Stimulated activated naive CD8-positive, alpha-beta T cell treated with anti-CD3 and anti-CD28 coated beads, Interleukin-15, Interleukin-2, amounts not matched to agents 100 U/mL and 50 U/mL, for 24 hours (primary cell): ENCODE data around the gene PCBP2.
"Not testable (repeated sequence)": the region's sequence is repeated elsewhere in the genome, so short reads cannot be mapped to it uniquely, and the experiment has no call there.

Source experiments
- ATAC-seq: fragments of 150-1000 bp; cut with Tn5 transposase; one replicate; pipeline ENCODE4 v1.10.0; 2021
- DNase-seq: peaks from one replicate; pipeline ENCODE4 v3.0.0; 2021

PCBP2 gene

DNA sequence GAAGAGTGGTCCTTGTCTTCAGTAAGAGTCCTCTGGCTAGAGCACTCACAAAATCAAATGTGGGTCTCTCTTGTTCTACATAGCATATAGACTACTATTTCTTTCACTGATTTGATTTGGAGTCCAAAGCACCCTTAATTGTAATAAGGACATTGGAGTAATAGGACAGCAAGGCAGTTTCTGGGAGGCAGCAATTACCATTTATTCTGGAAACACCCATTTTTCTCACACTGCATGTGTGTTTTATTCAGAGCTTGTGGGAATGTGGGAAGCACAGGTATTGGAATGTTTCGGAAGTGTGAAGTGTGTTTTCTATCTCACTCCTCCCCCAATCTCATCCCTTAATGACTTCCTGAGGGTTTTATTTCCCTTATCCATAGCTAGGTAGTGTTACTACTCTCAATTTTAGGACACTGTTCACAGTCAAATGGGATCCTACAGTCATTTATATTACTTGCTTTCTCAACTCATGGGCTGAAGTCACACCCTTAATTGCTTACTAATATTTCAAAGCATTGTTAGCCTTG, 20.2 kb downstream of the PCBP2 start:
- no peak for DNase-seq
- no peak for ATAC-seq

DNA sequence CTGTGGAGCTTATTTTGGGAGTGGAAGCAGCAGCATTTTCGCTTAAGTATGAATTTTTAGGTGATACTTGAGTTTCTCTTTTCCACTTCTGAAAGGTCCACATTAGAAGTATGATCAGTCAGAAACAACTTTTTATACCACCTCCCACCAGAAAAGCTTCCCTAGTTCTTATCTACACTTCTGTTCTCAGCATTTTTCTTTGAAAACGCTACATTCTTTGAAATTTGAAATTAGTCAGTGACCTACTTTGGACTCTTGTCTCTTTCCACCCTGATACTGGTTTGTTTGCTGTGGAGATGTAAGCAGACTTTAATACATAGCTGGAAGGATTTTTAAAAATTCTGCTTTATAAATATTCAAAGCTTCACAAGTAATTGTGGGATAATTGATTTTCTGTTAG, 22.2 kb downstream of the PCBP2 start:
- DNase-seq (no peak), ATAC-seq (no peak)

DNA sequence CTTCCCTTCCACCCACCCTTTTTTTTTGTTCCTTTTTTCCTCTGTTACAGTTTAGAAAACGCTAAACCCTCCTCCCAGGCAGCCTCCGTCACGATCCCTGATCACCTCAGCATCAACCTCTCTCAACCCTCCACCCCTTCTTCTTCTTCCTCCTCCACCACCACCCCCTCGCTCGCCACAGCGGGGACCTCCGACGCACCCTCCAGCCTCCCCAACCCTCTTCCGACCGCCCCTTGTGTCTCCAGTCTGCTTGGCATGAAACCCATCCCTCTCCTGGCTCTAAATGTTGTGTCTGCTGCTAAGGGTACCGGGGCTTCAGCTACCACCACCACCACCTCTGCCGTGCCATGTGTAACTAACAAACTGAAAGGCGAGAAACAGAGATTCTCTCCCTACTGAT, 22.9 kb downstream of the PCBP2 start:
- no peak for DNase-seq
- ATAC-seq, result no peak

GRCh38 chr12:53476769-53477209, 24.9 kb downstream of the PCBP2 start:
- DNase-seq (no peak), ATAC-seq (no peak)

GRCh38 chr12:53478865-53479264, 27.0 kb downstream of the PCBP2 start:
- ATAC-seq (peak; percentile 19), DNase-seq (no peak)

DNA sequence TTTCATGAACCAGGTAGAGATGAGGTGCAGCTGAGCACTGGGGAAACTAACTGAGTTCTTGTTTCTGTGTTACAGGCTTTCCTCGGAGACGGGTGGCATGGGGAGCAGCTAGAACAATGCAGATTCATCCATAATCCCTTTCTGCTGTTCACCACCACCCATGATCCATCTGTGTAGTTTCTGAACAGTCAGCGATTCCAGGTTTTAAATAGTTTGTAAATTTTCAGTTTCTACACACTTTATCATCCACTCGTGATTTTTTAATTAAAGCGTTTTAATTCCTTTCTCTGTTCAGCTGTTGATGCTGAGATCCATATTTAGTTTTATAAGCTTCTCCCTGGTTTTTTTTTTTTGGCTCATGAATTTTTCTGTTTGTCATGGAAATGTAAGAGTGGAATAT, 27.4 kb downstream of the PCBP2 start:
- DNase-seq (no peak), ATAC-seq (no peak)

GRCh38 chr12:53480491-53481442, 28.9 kb downstream of the PCBP2 start:
- no peak for DNase-seq
- no peak for ATAC-seq

GRCh38 chr12:53481458-53481857, 29.6 kb downstream of the PCBP2 start:
- ATAC-seq, result not testable (repeated sequence)

DNA sequence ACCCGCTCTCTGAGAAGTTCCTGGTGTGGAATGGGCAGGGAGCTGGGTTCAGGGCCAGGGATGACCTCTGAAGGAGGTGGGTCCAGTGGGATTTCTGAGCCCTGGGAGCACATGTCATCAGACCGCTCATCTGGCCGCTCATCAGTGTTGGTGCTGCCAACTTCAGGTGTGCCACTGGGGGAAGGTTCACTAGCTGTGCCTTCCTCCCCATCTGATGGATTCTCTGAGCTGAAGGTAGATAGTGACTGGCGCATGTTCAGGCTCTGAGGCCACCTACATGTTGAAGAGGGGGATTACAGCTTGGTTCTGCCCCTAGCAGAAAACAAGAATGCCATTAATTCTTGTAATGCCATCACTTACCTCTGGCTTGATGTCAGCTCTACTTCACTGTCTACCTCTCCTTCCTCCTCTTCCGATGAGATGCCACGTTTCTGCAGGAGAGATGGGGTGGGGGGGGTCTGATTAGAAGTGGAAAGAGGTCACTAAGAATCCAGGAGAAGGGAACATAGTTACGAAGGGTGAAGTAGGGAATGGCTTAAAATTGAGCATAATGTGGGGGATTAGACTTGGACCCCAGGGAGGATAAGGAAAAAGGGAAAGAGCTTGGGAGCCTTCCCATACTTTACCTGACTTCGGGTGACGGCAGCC, 30.2 kb downstream of the PCBP2 start:
- ATAC-seq (peak; percentile 24), DNase-seq (no peak)

More at GRCh38 chr12:53481458-53481857, 29.6 kb downstream of the PCBP2 start:
- DNase-seq, result not testable (repeated sequence)

DNA sequence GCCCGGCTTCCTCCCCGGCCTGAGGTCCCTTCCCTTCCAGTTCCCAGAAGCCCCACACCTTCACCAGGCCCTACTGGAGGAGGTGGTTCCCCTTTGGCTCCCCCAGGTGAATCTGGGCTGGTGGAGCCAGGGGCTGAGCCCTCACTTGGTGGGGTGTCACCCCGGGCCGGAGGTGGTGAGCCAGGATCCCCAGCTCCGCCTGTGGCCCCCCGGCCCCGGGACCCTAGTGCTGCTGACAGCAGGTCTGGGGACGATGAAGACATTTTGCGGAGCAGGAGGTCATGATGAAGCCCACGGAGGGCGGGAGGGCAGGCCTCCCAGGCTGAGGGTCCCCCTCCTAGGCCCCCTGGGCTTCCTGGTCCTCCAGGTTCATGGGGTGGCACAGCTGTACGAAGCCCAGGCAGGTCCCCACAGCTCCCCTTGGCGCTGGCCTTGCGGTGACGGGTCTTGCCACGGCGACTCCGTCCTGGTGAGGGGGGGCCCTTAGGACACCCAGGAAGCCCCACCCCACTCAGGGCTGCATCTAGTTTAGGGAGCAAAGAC, 30.8 kb downstream of the PCBP2 start:
- ATAC-seq, result no peak
- DNase-seq, result no peak

- DNase-seq (no peak), ATAC-seq (no peak)
These were observed 31.5 kb downstream of the PCBP2 start for GRCh38 chr12:53483225-53483978.

GRCh38 chr12:53483979-53484377, 32.1 kb downstream of the PCBP2 start:
- DNase-seq (no peak), ATAC-seq (peak; percentile 41)

DNA sequence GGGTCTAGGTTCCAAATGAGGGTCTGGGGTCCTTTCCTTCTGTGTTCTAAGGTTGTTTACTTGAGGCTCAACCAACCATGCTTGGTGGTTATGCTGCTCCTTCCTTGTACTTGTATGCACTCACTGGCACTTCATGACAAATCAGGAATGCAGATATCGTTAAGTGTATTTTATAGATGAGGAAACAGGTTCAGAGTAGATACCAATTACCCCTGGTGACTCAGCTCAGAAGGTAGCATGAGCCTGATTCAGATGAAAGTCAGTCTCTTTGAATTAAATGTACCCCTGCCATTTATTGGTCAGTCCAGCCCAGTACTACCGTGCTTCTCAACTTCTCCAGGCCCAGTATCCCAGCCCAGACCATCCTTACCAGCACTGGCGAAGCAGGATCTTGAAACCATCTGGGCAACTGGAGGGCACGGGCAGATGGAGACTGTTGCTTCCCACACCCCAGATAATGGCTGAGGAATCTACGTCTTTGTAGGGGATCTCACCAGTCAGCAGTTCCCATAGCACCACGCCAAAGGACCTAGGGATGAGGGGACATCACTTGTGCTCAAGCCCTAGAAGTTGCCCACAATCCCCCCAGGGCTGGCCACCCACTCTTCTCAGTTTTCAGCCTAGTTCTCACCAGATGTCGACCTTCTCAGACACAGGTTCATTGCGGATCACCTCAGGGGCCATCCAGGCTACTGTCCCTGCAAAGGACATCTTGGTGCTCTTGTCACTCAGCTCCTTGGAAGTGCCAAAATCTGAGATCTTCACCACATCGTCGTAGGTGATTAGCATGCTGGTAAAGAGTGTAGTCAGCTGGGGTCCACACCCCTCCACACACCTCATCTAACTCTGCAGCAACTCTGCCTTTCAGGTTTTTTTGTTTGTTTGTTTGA, 33.0 kb downstream of the PCBP2 start:
- ATAC-seq (no peak), DNase-seq (no peak)

- no peak for ATAC-seq
- DNase-seq, result no peak
These were observed 34.2 kb downstream of the PCBP2 start for GRCh38 chr12:53485955-53486735.

GRCh38 chr12:53486736-53487487, 35.0 kb downstream of the PCBP2 start:
- ATAC-seq, result no peak
- no peak for DNase-seq

GRCh38 chr12:53489242-53489864, 37.5 kb downstream of the PCBP2 start:
- DNase-seq (no peak), ATAC-seq (no peak)

DNA sequence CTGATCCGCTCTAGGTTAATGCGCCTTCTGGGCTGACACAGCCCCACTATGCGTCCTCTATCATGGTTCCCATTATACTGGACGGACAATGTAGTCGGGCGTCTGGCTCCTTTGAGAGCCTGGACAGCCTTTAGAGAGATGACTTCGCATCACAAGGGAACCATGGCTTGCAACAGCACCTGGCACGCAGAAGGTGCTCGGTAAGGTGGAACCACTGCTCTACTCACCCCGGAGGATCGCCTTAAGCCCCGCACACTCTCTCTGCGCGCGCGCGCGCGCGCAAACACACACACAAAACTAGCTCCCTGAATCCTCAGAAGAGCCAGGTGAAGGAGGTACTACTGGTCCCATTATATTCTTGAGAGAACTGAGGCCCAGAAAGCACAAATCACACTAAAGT, 40.3 kb downstream of the PCBP2 start:
- no peak for ATAC-seq
- no peak for DNase-seq

GRCh38 chr12:53492830-53493609, 41.1 kb downstream of the PCBP2 start:
- DNase-seq (peak; percentile 91), ATAC-seq (peak; percentile 94)
